NCI-H2171 (cell line): ENCODE results near the gene GNB3.
"Not testable (repeated sequence)": the region's sequence is repeated elsewhere in the genome, so short reads cannot be mapped to it uniquely, and the experiment has no call there.

Experiments
- DNase-seq: peaks from one replicate; lab custom pipeline; 2025; lab: John Stamatoyannopoulos, UW

The GNB3 gene

GRCh38 chr12:6860942-6861341 lies 20.2 kb downstream of the GNB3 start:
- DNase-seq = no peak

DNA sequence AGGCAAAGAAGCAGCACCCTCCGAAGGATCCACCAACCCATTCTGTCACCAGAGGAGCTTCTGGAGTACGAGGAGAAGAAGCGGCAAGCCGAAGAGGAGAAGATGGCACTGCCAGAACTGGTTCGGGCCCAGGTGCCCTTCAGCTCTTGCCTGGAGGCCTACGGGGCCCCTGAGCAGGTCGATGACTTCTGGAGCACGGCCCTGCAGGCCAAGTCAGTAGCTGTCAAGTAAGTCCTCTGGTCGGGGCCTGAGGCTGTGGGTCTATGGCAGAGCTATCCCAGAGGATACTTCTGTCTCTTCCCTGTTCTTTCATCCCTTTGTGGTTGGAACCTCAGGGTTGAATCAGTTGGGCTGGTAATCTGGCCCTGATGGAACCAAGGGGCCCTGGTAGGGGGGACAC lies 20.7 kb downstream of the GNB3 start:
- no peak for DNase-seq

- DNase-seq = no peak
Measured at GRCh38 chr12:6863033-6863432, 22.3 kb downstream of the GNB3 start.

DNA sequence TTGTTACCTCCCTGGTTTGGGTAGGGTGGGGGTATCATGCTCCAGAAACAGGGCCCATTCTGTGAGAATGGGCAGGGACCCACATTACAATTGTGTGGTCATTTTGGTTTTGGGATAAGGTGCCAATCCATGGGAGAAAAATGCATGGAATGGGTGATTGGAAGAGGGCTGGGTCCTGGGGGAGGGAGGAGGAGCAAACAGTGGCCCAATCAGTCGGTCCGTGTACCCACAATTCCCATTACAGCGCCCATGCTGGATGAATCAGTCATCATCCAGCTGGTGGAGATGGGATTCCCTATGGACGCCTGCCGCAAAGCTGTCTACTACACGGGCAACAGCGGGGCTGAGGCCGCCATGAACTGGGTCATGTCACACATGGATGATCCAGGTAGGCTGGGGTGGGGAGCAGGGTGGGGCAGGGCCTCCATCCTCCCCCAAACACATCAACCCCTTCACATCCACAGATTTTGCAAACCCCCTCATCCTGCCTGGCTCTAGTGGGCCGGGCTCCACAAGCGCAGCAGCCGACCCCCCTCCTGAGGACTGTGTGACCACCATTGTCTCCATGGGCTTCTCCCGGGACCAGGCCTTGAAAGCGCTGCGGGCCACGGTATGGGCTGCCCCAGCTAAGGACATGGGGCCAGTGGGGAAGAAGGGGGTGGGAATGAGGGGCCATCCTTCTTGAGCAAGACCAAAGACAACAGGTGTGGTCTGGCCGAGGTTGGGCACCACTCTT lies 23.0 kb downstream of the GNB3 start:
- no peak for DNase-seq

DNA sequence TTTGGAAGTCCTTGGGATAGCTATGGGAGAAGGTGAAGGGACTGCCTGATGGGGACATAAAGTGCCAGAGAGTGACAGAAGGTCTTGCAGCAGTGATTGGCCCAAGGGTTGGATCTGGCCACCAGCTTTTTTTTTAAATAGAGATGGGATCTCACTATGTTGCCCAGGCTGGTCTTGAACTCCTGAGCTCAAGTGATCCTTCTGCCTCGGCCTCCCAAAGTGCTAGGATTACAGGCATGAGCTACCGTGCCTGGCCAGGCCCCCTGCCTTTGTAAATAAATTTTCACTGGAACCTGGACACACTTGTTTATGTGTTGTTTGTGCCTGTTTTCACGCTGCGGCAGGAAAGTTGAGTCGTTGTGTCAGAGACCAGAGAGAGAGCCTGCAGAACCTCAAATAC lies 24.6 kb downstream of the GNB3 start:
- DNase-seq = not testable (repeated sequence)

DNA sequence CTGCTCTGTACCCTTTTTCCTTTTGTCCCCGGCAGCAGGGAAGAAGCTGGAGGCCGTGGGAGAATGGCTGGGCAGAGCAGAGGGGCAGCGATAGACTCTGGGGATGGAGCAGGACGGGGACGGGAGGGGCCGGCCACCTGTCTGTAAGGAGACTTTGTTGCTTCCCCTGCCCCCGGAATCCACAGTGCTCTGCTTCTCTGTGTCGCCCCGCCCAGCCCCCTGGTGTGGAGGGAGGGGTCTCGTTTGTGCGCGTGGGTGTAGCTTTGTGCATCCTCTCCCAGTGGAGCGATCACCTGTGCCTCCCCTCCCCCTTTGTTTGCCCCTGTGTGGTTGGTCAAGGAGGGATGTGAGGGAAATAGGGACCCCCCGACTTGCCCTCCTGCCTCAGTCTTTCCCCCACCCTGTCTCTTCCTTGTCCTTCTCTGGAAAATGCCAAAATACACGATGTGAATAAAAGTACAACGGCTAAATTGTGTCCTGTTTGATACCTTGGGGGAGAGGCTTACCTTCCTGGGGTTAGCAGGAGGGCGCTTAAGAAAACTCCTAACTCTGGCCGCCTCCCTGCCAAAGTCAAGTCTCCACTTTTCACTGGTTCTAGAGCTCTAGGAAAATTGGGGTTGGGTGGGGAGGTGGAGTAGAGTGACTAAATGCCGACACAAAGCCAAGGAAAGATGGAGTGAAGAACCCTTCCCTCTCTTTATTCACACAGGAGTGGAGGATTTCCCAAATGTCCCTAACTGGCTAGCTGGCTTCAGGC lies 25.6 kb downstream of the GNB3 start:
- DNase-seq = no peak

DNA sequence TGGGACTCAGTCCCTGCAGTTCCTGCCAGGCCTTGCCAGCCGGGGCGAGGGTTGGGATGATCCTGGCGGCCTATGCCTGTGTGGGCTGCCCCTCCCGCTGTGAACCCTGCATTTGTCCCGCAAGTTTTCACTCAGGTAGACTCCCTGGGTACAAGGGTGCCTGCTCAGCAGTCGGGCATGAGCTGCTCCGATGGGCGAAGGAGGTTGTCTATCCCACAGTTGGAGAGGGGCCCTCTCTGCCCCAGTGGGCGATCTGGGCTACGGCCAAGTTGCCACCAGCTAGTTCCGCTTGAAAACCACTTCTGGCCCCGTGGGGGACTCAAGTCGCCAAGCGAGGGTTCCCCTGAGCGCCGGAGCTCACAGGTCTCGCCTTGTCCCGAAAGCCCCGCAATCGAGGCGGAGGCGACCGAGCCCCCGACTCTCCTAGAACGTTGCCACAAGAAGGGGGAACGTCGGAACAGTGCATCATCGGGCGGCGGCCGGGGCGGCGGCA lies 26.2 kb downstream of the GNB3 start:
- no peak for DNase-seq

DNA sequence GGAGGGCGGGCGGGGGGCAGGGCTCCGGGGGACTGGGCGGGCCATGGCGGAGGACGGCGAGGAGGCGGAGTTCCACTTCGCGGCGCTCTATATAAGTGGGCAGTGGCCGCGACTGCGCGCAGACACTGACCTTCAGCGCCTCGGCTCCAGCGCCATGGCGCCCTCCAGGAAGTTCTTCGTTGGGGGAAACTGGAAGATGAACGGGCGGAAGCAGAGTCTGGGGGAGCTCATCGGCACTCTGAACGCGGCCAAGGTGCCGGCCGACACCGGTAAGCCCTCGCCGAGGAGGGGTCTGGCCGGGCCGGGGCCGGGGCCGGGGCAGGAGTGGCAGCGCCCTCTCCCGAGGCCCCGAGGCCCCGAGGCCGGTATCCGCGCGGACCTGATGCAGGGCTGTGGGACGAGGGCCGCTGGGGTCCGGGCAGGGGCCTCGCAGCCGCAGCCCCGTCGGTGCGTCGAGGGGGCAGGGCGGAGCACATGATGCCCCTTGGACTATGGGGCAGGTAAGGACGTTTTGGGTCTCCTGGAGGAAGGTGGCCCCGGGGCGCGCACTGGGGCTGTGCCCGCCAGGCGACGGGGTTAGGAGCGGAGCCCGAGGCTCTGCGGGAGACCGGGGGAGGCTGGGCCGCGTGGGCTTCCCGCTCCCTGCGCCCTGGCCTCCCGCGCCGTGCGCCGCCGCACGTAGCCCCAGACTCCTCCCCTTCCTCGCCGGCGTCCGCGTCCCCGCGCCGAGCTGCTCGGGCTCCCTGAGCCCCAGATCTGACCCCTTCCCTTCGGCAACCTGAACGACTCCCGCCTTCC lies 26.9 kb downstream of the GNB3 start, which contains the start of gene TPI1:
TSS of gene TPI1 (plus strand) at position 119 of the 798 bp plus-strand sequence. CDS start at position 155, 36 bp downstream.
- DNase-seq = peak; percentile 100

- peak; percentile 89 for DNase-seq
Measured at GRCh38 chr12:6868211-6869048, 27.7 kb downstream of the GNB3 start.

DNA sequence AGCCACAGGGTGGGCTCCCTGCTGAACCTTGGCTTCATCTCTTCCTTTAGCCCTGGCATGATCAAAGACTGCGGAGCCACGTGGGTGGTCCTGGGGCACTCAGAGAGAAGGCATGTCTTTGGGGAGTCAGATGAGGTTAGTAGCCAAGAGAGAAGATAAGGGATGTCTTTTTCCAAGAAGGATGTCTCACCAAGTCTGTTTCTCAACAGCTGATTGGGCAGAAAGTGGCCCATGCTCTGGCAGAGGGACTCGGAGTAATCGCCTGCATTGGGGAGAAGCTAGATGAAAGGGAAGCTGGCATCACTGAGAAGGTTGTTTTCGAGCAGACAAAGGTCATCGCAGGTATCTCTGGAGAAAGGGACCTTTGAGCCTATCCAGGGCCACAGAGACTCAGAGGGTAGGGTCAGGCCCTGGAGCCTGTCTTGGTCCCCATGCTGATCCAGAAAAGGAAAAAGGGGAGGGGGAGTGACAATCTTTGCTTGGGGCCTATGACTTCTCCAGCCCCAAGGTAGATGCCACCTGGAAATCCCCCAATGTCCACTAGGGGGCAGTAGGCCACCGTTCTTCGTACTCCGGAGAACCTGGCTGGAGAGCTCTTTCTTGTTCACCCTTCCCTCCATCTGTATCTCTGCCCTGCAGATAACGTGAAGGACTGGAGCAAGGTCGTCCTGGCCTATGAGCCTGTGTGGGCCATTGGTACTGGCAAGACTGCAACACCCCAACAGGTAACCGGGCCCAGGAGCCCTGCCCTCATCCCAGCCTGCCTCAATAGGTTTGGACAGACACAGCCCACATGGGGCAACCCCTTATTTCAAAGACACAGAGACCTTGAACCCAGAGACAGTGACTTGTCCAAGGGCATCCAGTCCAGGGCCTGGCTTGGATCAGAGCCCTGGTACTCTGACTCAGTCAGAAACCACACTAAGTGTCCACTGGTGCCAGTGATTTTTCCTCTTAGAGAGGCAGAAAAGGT lies 28.6 kb downstream of the GNB3 start:
- DNase-seq = peak; percentile 98

DNA sequence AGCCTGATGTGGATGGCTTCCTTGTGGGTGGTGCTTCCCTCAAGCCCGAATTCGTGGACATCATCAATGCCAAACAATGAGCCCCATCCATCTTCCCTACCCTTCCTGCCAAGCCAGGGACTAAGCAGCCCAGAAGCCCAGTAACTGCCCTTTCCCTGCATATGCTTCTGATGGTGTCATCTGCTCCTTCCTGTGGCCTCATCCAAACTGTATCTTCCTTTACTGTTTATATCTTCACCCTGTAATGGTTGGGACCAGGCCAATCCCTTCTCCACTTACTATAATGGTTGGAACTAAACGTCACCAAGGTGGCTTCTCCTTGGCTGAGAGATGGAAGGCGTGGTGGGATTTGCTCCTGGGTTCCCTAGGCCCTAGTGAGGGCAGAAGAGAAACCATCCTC lies 29.6 kb downstream of the GNB3 start:
- not testable (repeated sequence) for DNase-seq

- DNase-seq = peak; percentile 91
Measured at GRCh38 chr12:6871052-6871957, 30.6 kb downstream of the GNB3 start.

GRCh38 chr12:6872073-6873048 lies 31.6 kb downstream of the GNB3 start:
- DNase-seq = peak; percentile 100

DNA sequence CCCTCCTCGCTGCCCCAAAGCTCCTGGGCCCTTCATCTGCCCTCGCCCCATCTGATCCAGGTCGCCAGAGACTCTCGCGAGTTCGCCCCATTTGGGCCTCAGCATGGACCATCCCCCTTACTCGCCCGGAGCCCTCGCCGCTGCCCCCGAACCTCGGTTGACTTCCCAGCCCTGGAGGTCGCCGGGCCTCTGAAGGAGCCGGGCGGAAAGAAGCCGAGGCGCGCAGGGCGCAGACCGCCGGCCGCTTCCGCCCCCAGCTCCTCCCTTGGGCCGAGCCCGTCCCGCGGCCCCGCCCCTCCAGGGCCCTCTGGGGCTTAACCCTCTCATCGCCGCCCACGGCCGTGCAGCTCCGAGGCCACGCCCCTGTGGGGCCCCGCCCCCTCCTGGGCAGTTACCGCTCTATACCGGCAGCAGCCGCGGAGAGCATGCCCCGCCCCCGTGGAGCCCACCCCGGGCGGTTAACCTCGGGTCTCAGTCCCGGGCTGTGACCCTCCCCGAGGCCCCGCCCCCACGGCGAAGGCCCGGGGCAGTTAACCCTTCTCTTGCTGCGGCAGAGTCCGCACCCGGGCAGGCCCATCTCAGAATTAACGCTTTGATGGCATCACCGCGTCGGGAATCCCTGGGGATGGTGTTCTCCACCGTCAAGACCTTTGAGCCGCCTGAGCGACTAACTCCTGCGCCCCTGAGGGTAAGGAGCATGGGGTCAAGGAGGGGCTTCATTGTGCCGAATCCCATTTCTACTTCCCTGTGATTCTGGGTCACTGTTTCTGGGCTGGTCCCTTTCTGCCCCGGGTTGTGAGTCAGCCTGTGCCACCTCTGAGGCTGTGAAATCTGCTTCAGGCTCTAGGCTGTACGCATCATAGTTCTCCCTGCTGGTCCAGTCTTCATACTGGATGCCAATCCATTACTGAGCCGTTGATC lies 32.6 kb downstream of the GNB3 start, which contains the start of gene SPSB2:
TSS of gene SPSB2 (minus strand) at position 210 of the 921 bp plus-strand sequence. CDS start 402 bp downstream, outside the sequence.
- peak; percentile 100 for DNase-seq

DNA sequence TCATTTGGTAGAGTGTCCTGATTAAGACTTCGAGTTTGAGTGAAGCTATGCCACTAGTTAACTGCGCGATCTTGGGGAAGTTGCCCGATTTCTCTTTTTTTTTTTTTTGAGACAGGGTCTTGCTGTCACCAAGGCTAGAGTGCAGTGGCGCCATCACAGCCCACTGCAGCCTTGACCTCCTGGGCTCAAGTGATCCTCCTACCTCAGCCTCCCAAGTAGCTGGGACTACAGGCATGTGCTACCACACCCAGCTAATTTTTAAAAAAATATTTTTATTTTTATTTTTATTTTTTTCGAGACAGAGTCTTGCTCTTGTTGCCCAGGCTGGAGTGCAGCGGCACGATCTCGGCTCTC lies 33.3 kb downstream of the GNB3 start:
- not testable (repeated sequence) for DNase-seq

DNA sequence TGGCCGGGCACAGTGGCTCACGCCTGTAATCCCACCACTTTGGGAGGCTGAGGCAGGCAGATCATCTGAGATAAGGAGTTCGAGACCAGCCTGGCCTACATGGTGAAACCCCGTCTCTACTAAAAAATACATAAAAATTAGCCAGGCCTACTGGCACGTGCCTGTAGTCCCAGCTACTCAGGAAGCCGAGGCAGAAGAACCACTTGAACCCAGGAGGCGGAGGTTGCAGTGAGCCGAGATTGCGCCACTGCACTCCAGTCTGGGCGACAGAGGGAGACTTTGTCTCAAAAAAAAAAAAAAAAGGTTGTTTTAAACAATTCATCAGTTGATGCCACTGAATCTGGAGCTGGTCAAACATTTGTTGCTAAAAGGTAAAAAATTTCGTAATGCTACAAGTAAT lies 39.1 kb downstream of the GNB3 start:
- not testable (repeated sequence) for DNase-seq

GRCh38 chr12:6883252-6883651 lies 42.5 kb downstream of the GNB3 start:
- no peak for DNase-seq
